ENCODE results near the gene FKBP1B. TPM values are rescaled to one million over a fixed set of nuclear protein-coding genes. Genes with fewer than 3 reads are reported as not detected.

FKBP1B gene
- total and polyA plus RNA-seq, 2 donors (not counting 3 experiments of a cell fraction or from before 2014, with no cell fraction given), result 12.9 to 40.2 TPM

- intact Hi-C loops (cut with micrococcal nuclease), result no loop called here
- H3K4me1 ChIP-seq (ENCODE audit: control insufficient read depth, extremely low read depth, insufficient read depth, low read length), result peaks cover 17% of the 10 kb centered on the region
- dilution Hi-C loops (cut with MboI; ENCODE audit: extremely low pct_ligation_motif_present, low sequenced_read_pairs), result no loop called here
- no peaks in the 10 kb centered on the region for H3K9me1 ChIP-seq (replicated peaks; ENCODE audit: control insufficient read depth, extremely low read depth, insufficient read depth, low read length)
- POLR2A ChIA-PET, result interaction anchor here (0.7 kb wide), 1 partner anchor 28 kb away, joined by 6 read pairs; no protein-coding TSS in a partner anchor
- TF ChIP-seq EZH2 (IDR thresholded peaks at IDR 0.05; ENCODE audit: borderline replicate concordance, low read depth, low read length, severe bottlenecking), result no peak
- TF ChIP-seq JUN (IDR thresholded peaks at IDR 0.05; ENCODE audit: borderline replicate concordance, insufficient read depth, insufficient read length, low read depth), result no peak
- no peak for TF ChIP-seq MYC (IDR thresholded peaks at IDR 0.05; ENCODE audit: low read depth, low read length)
- no peak for TF ChIP-seq POLR2AphosphoS5 (IDR thresholded peaks at IDR 0.05; ENCODE audit: insufficient read depth, low read depth, low read length)
- TF ChIP-seq FOS (IDR thresholded peaks at IDR 0.05; ENCODE audit: borderline replicate concordance, insufficient read depth, low read length), result no peak
- no peak for TF ChIP-seq MAX (IDR thresholded peaks at IDR 0.05; ENCODE audit: insufficient read depth, insufficient read length)
- TF ChIP-seq POLR2A (IDR thresholded peaks at IDR 0.05; ENCODE audit: low read depth, low read length), result no peak
- TF ChIP-seq GATA2 (IDR thresholded peaks at IDR 0.05; ENCODE audit: insufficient read depth, insufficient read length, low read depth, low read length), result no peak
- no peak for TF ChIP-seq CTCF (IDR thresholded peaks at IDR 0.05; ENCODE audit: extremely low read depth in 1 of 2, insufficient read depth in 1 of 2, low read depth in 1 of 2, low read length in 2 of 2)
- H3K27me3 ChIP-seq (ENCODE audit: control insufficient read depth in 2 of 2, insufficient read depth in 2 of 2, low read length in 2 of 2), result no peaks in the 10 kb centered on the region
- BruUV-seq (replicated peaks), result no TSS peak
- DNase-seq (ENCODE audit: low read depth, low spot score) (no peak), FAIRE-seq (no peak)
- no peak overlapping the region for H2AFZ ChIP-seq (ENCODE audit: low read depth, low read length)
- no peak overlapping the region for H3K4me3 ChIP-seq (replicated peaks in 1 of 3; ENCODE audit: insufficient read depth in 1 of 3, low read depth in 1 of 3, low read length in 3 of 3)
- no peaks in the 10 kb centered on the region for H3K9me3 ChIP-seq (replicated peaks; ENCODE audit: control insufficient read depth, insufficient read depth, low read length)
- H3K9ac ChIP-seq (replicated peaks; ENCODE audit: extremely low read depth, insufficient read depth, low read length), result no peak overlapping the region
- H3K79me2 ChIP-seq (ENCODE audit: control insufficient read depth, insufficient read depth, low read length), result no peaks in the 10 kb centered on the region
- no peak overlapping the region for H3K27ac ChIP-seq (ENCODE audit: insufficient read depth, low read depth, low read length)
- H3K36me3 ChIP-seq (ENCODE audit: control insufficient read depth in 2 of 2, extremely low read depth in 1 of 2, insufficient read depth in 2 of 2, low read length in 2 of 2), result no peaks in the 10 kb centered on the region
- CTCF ChIA-PET, result interaction anchor here (0.9 to 2.7 kb wide), 5 partner anchors 10 to 227 kb away, joined by 3 to 8 read pairs (median 3); no protein-coding TSS in a partner anchor
- no peaks in the 10 kb centered on the region for H4K20me1 ChIP-seq (replicated peaks; ENCODE audit: control insufficient read depth, extremely low read depth, insufficient read depth, low read length)
- H3K4me2 ChIP-seq (ENCODE audit: insufficient read depth, low read length), result no peak overlapping the region
Observed at GRCh38 chr2:24051833-24052232, 2.3 kb downstream of the FKBP1B start.
